Uterus (tissue), 2 donors: Measurements from ENCODE around the gene MOGAT1.

Experiments used
- POLR2A ChIP-seq, 2 donors: fragments of 450-650 bp; IDR thresholded peaks; one replicate each; pipeline ENCODE4 v1.6.1; 2016; ENCODE audit warnings: antibody characterized with exemption in 2 of 2, mild to moderate bottlenecking in 1 of 2, moderate library complexity in 1 of 2
- TF ChIP-seq, protein P1 (sequence below), 4 experiments: fragments of 200-600 bp in 2 of 4; fragments of 450-650 bp in 2 of 4; sonication (generic) in 2 of 4; IDR thresholded peaks; one replicate each; pipeline ENCODE4 v1.5.1; 2016 to 2019; ENCODE audit warnings: antibody characterized with exemption in 4 of 4, mild to moderate bottlenecking in 2 of 4, moderate library complexity in 1 of 4

GRCh38 chr2:222753251-222753824, 81.9 kb downstream of the MOGAT1 start:
- TF ChIP-seq, protein P1, sequence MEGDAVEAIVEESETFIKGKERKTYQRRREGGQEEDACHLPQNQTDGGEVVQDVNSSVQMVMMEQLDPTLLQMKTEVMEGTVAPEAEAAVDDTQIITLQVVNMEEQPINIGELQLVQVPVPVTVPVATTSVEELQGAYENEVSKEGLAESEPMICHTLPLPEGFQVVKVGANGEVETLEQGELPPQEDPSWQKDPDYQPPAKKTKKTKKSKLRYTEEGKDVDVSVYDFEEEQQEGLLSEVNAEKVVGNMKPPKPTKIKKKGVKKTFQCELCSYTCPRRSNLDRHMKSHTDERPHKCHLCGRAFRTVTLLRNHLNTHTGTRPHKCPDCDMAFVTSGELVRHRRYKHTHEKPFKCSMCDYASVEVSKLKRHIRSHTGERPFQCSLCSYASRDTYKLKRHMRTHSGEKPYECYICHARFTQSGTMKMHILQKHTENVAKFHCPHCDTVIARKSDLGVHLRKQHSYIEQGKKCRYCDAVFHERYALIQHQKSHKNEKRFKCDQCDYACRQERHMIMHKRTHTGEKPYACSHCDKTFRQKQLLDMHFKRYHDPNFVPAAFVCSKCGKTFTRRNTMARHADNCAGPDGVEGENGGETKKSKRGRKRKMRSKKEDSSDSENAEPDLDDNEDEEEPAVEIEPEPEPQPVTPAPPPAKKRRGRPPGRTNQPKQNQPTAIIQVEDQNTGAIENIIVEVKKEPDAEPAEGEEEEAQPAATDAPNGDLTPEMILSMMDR (IDR thresholded peaks at IDR 0.05): no peak
- TF ChIP-seq POLR2A (IDR thresholded peaks at IDR 0.05): no peak
